T-helper 2 cell treated with Interferon-gamma antibody and Interleukin-4, amounts not matched to agents 100 ng/mL and 5 ng/mL, for 36 hours (primary cell): ENCODE results near the gene SYT17. TPM values are rescaled to one million over a fixed set of nuclear protein-coding genes. Genes with fewer than 3 reads are reported as not detected.

Experiments used
- intact Hi-C: fragments of 100-400 bp; cut with micrococcal nuclease; formaldehyde crosslinking; loops from one replicate; pipeline ENCODE4 v1.15.1; 2023
- total RNA-seq: library from RNA; stranded (reverse); gene quantifications from 2 replicates; pipeline ENCODE4 v1.2.3, GENCODE V29; 2022

SYT17 gene
- total RNA-seq, 1 donor from 2014 or later: not detected

GRCh38 chr16:19138601-19139000 lies 29.4 kb upstream of the SYT17 start:
- intact Hi-C loops: no loop called here

- intact Hi-C loops: no loop called here
These were observed 28.5 kb upstream of the SYT17 start for GRCh38 chr16:19139436-19140091.

GRCh38 chr16:19140396-19140795 lies 27.6 kb upstream of the SYT17 start:
- intact Hi-C loops: no loop called here

- intact Hi-C loops: no loop called here
These were observed 25.0 kb upstream of the SYT17 start for GRCh38 chr16:19142939-19143598.

GRCh38 chr16:19143599-19143956 lies 24.5 kb upstream of the SYT17 start:
- intact Hi-C loops: no loop called here

- intact Hi-C loops: no loop called here
These were observed 23.0 kb upstream of the SYT17 start for GRCh38 chr16:19145010-19145409.

GRCh38 chr16:19147126-19147525 lies 20.9 kb upstream of the SYT17 start:
- intact Hi-C loops: no loop called here

- intact Hi-C loops: no loop called here
These were observed 20.4 kb upstream of the SYT17 start for GRCh38 chr16:19147627-19148026.

GRCh38 chr16:19148189-19148588 lies 19.9 kb upstream of the SYT17 start:
- intact Hi-C loops: no loop called here

- intact Hi-C loops: no loop called here
These were observed 16.7 kb upstream of the SYT17 start for GRCh38 chr16:19151310-19151709.

- intact Hi-C loops: no loop called here
These were observed 16.0 kb upstream of the SYT17 start for GRCh38 chr16:19152042-19152441.

- intact Hi-C loops: no loop called here
These were observed 14.2 kb upstream of the SYT17 start for GRCh38 chr16:19153876-19154275.

GRCh38 chr16:19162085-19162484 lies 6.0 kb upstream of the SYT17 start:
- intact Hi-C loops: no loop called here

- intact Hi-C loops: no loop called here
These were observed 4.8 kb upstream of the SYT17 start for GRCh38 chr16:19163215-19163614.

- intact Hi-C loops: no loop called here
These were observed 3.8 kb upstream of the SYT17 start for GRCh38 chr16:19164285-19164684.

GRCh38 chr16:19165101-19165500 lies 2.9 kb upstream of the SYT17 start:
- intact Hi-C loops: loop anchor here (5.0 kb wide), 1 partner anchor 337 kb away; no protein-coding TSS in a partner anchor

GRCh38 chr16:19166500-19166899 lies 1.5 kb upstream of the SYT17 start:
- intact Hi-C loops: loop anchor here (5.0 kb wide), 1 partner anchor 336 kb away; no protein-coding TSS in a partner anchor

- intact Hi-C loops: loop anchor here (5.0 kb wide), 1 partner anchor 334 kb away; no protein-coding TSS in a partner anchor
These were observed 486 bp downstream of the SYT17 start for GRCh38 chr16:19168371-19169081.

GRCh38 chr16:19169082-19169639 lies 1.1 kb downstream of the SYT17 start:
- intact Hi-C loops: loop anchor here (5.0 kb wide), 1 partner anchor 333 kb away; no protein-coding TSS in a partner anchor

GRCh38 chr16:19170043-19170655 lies 2.1 kb downstream of the SYT17 start:
- intact Hi-C loops: no loop called here

- intact Hi-C loops: no loop called here
These were observed 4.2 kb downstream of the SYT17 start for GRCh38 chr16:19172098-19172780.
